NCI-H748 (cell line): Measurements from ENCODE around the gene ZBTB11.
"Not testable (repeated sequence)": the region's sequence is repeated elsewhere in the genome, so short reads cannot be mapped to it uniquely, and the experiment has no call there.

ENCODE experiments used
- DNase-seq: peaks from one replicate; lab custom pipeline; 2025; ENCODE audit not compliant: unreplicated experiment; lab: John Stamatoyannopoulos, UW

Gene ZBTB11

DNA sequence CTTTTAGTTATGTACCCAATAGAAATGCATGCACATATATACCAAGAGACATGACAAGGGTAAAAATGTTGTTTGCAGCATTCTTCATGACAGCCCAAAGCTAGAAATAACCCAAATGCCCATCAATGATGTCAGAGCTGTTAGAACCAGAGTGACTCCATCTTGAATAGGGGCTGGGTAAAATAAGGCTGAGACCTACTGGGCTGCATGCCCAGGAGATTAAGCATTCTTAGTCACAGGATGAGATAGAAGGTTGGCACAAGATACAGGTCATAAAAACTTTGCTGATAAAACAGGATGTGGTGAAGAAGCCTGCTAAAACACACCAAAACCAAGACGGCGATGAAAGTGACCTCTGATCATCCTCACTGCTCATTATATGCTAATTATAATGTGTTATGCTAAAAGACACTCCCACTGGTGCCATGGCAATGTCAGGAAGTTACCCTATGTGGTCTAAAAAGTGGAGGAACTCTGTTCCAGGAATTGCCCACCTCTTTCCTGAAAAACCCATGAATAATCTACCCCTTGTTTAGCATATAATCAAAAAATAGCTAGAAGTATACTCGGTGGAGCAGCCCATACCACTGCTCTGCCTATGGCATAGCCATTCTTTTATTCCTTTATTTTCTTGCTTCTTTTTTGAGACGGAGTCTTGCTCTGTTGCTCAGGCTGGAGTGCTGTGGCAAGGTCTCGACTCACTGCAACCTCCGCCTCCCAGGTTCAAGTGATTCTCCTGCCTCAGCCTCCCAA lies 32.9 kb downstream of the ZBTB11 start:
- DNase-seq = no peak

DNA sequence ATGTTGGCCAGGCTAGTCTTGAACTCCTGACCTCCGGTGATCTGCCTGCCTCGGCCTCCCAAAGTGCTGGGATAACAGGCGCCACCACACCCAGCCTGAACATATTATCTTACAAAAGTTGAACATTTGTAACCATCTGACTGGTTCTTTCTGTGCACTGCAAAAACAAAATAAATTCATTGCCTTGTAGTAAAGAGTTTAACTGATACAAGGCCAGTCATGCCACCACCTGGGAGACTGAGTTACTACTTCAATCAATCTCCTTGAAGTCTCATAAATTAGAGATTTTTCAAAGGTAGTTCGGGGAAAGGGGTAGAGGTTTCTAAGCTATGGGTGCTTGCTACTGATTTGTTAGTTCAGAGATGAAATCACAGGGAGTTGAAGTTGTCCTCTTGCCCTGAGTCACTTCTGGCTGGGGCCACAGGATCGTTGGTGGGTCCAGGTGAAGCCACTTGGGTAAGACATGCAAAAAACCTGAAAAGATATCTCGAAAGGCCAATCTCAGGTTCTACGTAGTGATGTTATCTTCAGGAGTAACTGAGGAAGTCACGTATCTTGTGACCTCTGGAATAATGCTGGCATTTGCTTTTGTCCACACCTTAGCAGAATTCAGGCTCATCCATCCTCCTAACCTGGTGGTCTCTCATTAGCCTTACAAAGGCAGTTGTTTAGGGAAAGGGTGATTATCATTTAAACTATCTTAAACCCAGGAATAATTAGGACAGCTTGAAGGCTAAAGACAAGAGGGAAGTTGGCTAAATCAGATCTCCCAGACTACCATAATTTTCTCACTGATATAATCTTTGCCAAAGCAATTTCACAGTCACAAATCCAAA lies 33.7 kb downstream of the ZBTB11 start:
- no peak for DNase-seq

DNA sequence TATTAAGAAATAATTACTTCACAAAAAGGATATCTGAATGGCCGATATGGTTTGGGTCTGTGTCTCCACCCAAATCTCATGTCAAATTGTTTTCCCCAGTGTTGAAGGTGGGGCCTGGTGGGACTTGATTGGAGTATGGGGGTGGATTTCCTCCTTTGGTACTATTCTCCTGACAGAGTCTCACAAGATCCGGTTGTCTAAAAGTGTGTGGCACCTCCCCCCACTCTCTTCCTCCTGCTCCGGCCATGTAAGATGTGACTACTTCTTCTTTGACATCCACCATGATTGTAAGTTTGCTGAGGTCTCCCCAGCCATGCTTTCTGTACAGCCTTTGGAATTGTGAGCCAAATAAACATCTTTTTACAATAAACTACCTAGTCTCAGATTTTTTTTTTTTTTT lies 34.5 kb downstream of the ZBTB11 start:
- DNase-seq = no peak

DNA sequence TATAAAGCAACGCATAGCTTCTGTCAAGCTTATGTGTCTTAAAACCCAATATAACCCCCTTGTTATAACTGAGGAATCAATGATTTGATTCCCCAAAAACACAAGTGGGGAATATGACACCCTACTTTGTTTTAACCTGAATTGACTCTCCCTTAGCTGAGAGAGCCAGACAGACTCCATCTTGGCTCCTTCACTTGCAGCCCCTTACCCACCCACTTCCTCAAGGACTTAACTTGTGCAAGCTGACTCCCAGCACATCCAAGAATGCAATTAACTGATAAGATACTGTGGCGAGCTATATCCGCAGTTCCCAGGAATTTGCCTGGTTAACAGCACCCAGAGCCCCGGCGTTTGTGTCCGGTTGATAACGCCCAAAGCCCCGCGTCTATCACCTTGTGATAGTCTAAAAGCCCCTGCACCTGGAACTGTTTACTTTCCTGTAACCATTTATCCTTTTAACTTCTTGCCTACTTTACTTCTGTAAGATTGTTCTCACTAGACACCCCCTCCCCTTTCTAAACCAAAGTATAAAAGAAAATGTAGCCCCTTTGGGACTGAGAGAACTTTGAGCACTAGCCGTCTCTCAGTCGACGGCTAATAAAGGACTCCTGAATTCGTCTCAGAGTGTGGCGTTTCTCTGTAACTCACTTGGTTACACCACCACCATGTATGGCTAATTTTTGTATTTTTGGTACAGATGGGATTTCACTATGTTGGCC lies 35.4 kb downstream of the ZBTB11 start:
- DNase-seq = not testable (repeated sequence)

DNA sequence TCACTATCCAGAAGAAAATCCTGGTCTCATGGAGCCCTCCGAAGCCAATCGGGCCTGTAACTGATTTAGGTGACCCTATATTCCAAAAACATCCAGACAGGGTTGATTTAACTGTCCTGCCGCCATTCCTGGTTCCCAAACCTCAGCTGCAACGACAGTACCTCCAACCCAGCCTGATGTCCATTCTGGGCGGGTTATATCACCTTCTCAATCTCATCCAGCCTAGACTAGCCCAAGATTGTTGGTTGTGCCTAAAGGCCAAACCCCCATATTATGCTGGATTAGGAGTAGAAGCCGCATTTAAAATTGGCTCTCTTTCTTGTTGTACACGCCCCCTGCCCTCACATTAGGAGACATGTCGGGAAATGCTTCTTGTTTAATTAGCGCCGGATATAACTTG lies 36.7 kb downstream of the ZBTB11 start:
- no peak for DNase-seq

DNA sequence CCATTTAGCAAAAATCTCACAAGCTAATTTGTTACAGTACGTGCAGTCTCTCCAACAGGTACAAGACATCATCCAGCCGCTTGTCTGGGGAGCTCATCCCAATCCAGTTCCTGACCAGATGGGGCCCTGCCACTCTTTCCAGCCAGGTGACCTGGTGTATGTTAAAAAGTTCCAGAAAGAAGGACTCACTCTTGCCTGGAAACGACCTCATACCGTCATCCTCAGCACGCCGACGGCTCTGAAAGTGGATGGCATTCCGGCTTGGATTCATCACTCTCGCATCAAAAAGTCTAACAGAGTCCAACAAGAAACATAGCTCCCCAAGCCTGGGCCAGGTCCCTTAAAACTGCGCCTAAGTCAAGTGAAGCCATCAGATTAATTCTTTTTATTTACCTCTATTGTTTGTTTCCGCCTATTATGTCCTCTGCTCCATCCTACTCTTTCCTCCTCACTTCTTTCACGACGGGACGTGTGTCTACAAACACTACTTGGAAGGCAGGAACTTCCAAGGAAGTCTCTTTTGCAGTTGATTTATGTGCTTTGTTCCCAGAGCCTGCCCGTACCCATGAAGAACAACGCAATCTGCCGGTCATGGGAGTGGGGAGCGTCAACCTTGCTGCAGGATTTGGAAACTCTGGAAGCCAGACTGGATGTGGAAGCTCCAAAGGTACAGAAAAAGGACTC lies 37.5 kb downstream of the ZBTB11 start:
- DNase-seq = no peak

DNA sequence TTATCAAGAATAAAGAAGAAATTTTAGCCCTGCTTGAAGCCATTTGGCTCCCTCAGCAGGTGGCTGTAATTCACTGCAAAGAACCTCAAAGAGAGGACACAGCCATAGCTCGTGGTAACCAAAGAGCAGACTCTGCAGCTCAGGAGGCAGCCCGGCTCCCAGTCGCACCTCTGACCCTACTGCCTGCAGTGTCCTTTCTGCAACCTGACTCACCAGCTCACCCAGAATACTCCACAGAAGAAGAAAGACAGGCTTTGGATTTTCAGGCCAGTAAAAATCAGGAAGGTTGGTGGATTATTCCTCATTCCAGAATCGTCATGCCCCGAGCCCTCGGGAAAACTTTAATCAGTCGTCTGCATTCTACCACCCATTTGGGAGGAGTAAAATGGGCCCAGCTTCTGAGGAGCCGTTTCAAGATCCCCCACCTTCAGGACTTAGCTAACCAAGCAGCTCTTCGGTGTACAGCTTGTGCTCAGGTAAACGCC lies 38.6 kb downstream of the ZBTB11 start:
- DNase-seq = no peak

DNA sequence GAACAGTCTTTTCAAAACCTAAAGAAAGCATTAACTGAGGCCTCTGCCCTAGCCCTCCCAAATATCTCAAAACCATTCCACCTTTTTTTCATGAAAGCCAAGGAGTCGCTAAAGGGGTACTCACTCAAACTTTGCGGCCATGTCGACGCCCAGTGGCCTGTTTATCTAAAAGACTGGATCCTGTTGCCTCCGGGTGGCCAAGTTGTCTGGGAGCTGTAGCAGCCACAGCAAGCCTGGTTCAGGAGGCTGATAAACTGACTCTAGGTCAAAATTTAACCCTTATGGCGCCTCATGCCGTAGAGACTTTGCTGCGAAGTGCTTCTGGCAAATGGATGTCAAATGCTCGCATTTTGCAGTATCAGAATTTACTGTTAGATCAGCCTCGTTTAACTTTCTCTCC lies 39.5 kb downstream of the ZBTB11 start:
- no peak for DNase-seq

DNA sequence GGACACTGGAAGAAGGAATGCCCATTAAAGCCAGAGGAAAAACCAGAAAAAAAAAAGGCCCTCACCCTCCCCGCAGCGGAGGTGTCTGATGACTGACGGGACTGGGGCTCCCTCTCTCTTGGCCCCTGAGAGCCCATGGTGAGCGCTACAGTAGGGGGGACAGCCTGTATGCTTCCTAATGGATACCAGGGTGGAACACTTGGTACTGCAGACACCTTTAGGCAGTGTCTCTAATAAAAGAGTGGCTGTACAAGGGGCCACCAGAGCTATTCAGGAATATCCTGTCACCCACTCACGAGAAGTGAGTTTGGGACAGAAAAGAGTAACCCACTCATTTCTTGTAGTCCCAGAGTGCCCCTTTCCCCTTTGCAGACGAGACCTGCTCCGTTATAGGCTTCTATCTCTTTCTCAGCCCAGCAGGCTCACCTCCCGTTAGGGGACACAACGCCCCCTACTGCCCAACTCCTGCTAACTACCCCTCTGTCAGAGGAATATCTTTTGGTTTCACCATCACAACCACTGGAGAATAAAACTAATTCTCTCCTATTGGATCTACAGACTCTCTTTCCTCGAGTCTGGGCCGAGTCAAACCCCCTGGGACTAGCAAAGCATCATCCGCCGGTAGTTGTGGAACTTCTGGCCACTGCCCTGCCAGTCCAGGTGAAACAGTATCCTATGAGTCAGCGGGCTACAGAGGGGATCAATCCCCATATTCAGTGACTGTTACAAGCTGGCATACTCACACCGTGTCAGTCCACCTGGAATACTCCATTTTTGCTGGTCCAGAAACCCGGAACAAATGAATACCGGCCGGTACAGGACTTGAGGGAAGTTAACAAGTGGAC lies 40.8 kb downstream of the ZBTB11 start:
- peak; percentile 52 for DNase-seq

DNA sequence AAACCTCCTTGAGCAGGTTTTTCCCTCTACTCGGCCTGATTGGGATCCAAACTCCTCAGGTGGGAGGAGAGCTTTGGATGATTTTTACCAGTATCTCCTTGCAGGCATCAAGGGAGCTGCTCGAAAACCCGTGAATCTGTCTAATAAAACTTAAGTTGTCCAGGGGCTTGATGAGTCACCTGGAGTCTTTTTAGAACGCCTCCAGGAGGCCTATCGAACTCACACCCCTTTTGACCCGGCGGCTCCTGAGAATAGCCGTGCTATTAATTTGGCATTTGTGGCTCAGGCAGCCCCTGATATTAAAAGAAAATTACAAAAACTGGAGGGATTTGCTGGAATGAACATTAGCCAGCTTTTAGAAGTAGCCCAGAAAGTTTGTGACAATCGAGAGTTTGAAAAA lies 41.6 kb downstream of the ZBTB11 start:
- no peak for DNase-seq

DNA sequence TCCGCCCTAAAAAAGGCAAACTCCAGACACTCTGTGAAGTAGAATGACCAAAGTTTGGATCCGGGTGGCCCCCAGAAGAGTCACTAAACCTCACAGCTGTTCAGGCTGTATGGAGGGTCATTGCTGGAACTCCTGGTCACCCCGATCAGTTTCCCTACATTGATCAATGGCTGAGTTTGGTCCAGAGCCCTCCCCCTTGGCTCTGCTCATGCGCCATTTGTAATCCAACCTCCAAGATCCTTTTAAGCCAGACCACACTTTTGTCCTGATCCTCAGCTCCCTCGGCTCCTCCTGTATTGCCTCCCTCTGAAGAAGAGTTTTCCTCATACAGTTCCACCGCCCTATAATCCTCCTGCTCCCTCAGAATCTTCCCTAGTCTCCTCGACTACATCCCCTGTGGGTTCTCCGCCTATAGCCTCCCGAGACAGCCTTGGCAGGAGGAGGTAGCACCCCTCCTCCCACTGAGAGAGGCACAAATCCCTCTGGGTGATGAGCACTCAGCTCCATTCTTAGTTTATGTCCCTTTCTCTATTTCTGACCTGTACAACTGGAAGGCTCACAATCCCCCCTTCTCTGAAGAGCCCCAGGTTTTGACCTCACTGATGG lies 42.2 kb downstream of the ZBTB11 start:
- no peak for DNase-seq

DNA sequence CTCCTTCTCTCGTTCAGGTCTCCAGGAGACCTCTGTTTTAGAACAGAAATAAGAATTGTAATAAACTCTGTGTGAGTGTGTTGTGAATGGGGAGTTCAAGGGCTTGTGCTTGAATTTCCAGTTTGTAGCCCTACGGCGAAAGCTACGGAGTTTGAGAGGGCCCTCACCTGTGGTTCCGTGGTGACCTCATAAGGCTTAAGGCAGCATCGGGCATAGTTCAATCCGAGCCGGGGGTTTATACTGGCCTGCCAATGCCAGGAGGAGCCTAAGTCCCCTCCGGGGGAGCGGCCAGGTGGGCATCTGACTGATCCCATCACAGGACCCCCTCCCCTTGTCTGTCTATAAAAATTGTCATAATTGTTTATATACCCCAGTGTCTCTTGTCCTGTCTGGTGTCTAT lies 43.7 kb downstream of the ZBTB11 start:
- DNase-seq = no peak

DNA sequence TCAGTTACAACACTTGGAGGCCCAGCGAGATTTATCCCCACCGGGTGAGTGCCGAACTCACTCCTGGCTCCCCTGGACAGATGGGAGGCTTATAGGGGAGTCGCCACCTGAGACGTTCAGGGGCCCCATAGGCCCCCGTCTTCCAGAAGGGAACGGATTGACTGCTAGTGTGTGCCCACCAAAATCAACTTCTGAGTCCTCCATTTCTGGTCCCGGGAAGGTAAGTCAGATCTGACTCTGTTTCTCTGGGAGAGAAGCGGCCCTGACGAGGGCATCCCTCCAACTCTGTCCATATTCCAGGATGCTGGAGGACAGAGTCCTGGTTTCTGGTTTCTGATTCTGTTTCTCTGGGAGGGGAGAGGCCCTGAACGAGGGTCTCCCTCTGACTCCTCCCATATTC lies 44.3 kb downstream of the ZBTB11 start:
- DNase-seq = no peak

DNA sequence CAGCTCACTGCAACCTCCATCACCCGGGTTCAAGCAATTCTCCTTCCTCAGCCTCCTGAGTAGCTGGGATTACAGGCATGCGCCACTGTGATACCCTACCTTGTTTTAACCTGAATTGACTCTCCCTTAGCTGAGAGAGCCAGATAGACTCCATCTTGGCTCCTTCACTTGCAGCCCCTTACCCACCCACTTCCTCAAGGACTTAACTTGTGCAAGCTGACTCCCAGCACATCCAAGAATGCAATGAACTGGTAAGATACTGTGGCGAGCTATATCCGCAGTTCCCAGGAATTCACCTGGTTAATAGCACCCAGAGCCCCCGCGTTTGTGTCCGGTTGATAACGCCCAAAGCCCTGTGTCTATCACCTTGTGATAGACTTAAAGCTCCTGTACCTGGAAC lies 45.0 kb downstream of the ZBTB11 start:
- not testable (repeated sequence) for DNase-seq

DNA sequence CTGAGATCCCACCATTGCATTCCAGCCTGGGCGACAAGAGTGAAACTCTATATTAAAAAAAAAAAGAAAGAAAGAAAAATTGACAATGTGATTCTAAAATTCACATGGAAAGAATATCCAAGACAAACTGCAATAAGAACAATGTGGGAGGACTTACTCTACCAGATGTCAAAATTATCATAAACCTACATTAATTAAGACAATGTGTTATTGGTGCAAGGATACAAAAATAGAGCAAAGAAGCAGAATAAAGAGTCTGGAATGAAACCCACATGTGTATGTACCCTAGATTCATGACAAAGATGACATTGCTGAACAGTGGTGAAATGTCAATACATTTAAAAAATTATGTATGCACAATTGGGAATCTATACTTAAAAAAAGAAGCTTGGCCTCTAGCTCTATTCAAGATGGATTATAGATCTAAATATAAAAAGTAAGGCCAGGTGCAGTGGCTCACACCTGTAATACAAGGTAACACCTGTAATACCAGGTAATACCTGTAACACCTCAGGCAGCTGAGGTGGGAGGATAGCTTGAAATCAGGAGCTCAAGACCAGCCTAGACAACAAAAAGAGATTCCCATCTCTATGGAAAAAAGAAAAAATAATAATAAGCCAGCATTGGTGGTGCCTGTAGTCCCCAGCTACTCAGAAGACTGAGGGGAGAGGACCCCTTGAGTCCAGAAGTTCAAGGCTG lies 45.7 kb downstream of the ZBTB11 start:
- no peak for DNase-seq

DNA sequence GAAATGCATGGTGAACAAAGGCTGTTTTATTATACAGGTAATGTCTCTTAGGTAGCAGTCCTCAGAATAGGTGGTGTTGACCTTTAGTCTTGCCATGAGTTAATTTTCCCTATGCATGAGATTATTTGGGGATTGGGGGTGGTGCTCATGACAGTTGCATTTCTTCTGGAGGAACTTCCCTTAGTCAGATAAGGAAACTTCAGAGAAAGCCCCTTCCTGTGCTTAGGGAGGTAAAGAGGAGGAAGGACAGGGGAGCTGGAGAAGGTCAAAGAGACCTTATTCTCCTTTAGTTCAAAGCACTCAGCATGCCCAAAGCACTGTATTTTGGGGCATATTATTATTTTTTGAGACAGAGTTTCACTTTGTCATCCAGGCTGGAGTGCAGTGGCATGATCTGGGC lies 47.7 kb downstream of the ZBTB11 start:
- no peak for DNase-seq

DNA sequence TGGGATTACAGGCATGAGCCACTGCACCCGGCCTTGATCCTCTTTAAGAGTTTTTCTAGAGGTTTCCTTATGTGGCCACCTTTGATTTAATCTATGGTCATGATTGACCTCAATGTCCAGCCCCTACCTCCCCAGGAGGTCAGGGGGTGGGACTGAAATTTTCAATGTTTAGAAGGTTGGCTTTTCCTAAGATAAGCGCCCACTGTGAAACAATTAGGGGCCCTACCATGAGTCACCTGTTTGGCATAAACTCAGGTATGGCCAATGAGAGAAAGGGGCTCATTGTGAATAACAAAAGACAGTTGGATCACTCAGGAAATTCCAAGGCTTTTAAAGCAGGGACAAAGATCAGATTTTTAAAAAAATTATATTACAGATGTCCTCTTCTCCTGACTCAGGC lies 51.1 kb downstream of the ZBTB11 start:
- no peak for DNase-seq

DNA sequence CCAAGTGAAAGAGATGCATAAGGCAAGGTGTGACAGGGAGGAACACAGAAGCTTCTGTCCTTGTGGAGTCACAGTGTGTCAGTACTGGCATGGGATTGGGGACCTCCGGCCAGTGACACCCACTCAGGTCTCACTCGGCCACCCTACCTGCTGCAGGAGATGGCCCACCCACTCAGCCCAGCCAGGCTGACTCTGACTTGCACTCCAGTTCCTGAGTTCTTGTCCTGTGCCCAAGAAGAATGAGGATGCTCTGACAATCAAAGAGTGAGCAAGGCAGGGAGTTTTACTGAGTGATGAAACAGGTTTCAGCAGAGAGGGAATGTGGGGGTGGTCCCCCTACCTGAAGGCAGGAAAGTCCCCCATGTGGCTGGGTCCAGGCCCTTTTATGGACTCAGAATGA lies 52.1 kb downstream of the ZBTB11 start:
- no peak for DNase-seq

DNA sequence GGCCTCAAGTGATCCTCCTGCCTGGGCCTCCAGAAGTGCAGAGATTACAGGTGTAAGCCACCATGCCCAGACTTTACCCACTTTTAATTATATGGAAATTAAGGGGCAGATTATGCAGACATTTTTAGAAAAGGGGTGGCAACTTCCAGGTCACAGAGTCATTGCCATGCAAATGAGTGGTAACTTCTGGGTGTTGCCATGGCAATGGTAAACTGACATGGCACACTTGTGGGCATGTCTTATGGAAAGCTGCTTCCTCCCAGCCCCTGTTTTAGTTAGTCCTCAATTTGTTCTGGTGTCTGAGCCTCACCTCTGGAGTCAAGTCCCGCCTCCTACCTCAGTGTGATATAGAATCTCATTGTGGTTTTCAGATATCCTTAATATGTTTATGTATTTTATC lies 53.3 kb downstream of the ZBTB11 start:
- no peak for DNase-seq
